ENCODE results near the gene EFHC1. TPM values are rescaled to one million over a fixed set of nuclear protein-coding genes. Genes with fewer than 3 reads are reported as not detected.
A peak's percentile ranks its signal among the peaks of the same experiment; 100 is the strongest.

Gene EFHC1
- total RNA-seq, 1 experiment from 2014 or later = 13.2 TPM

DNA sequence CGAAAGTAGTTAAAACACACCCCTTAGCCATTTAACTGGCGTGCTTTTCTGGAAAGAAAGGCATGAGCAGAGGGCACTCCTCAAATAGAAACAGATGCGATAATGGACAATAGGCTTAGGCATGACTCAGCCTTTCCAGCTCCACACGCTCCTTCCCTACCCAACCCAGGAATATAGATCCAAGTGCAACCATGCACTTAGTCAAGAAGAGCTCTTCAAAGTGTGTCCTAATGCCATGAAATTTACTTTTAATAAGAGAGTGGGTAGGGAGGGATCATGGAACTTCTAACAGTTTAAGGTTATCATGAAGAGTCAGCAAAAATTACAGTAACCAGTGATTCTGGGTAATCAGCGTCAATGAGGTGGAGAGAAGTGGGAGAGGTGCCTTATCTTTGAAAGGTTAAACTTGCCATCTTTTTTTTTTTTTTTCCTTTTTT, 2.4 kb upstream of the EFHC1 start:
- no peaks in the 10 kb centered on the region for H4K20me1 ChIP-seq (ENCODE audit: control insufficient read depth, insufficient read depth, insufficient read length)
- H3K23me2 ChIP-seq (ENCODE audit: insufficient read length, low read depth, low read length, poor library complexity, severe bottlenecking) = peaks cover 15% of the 10 kb centered on the region
- no peak overlapping the region for H3K14ac ChIP-seq (ENCODE audit: insufficient read depth, low read length)
- H2BK5ac ChIP-seq (ENCODE audit: insufficient read length, low read length) = no peak overlapping the region
- peak overlapping the region in 1 of 3 experiments; percentile 62; a peak in 3 of 7 replicates for H3K27ac Mint-ChIP-seq
- WGBS (ENCODE audit: extremely low coverage, insufficient read length, low lambda C conversion rate) = no CpG with 5 or more reads among the region's 5 CpGs
- TF ChIP-seq, protein P1, sequence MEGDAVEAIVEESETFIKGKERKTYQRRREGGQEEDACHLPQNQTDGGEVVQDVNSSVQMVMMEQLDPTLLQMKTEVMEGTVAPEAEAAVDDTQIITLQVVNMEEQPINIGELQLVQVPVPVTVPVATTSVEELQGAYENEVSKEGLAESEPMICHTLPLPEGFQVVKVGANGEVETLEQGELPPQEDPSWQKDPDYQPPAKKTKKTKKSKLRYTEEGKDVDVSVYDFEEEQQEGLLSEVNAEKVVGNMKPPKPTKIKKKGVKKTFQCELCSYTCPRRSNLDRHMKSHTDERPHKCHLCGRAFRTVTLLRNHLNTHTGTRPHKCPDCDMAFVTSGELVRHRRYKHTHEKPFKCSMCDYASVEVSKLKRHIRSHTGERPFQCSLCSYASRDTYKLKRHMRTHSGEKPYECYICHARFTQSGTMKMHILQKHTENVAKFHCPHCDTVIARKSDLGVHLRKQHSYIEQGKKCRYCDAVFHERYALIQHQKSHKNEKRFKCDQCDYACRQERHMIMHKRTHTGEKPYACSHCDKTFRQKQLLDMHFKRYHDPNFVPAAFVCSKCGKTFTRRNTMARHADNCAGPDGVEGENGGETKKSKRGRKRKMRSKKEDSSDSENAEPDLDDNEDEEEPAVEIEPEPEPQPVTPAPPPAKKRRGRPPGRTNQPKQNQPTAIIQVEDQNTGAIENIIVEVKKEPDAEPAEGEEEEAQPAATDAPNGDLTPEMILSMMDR (conservative IDR thresholded peaks at IDR 0.05) = no peak
- H3K36me3 Mint-ChIP-seq (ENCODE audit: insufficient read depth in 1 of 3, low read depth in 3 of 3) = no peaks in the 10 kb centered on the region
- no peak overlapping the region for H4K5ac ChIP-seq (ENCODE audit: insufficient read length, low read depth, low read length)
- no peak overlapping the region for H3K23ac ChIP-seq (ENCODE audit: insufficient read length, low read depth, low read length)
- H3K27me3 ChIP-seq (ENCODE audit: insufficient read depth, low read length) = no peaks in the 10 kb centered on the region
- no peak overlapping the region for H4K8ac ChIP-seq (replicated peaks; ENCODE audit: insufficient read length, low read depth, low read length)
- H3K9me3 Mint-ChIP-seq = no peaks in the 10 kb centered on the region
- no peak overlapping the region for H3K56ac ChIP-seq (ENCODE audit: insufficient read length, low read depth, low read length)
- no peak overlapping the region for H4K91ac ChIP-seq (ENCODE audit: insufficient read length, low read depth, low read length)
- H2AFZ ChIP-seq (ENCODE audit: low read length) = no peak overlapping the region
- H3K9ac ChIP-seq (ENCODE audit: extremely low read depth, insufficient read length, low read length) = no peak overlapping the region
- H3K79me2 ChIP-seq (ENCODE audit: insufficient read depth, low read length) = no peaks in the 10 kb centered on the region
- no peak overlapping the region for H3K4me2 ChIP-seq (ENCODE audit: insufficient read depth, insufficient read length, low read length)
- no peak overlapping the region for H2BK12ac ChIP-seq (ENCODE audit: insufficient read length, low read depth, low read length)
- H3K4me1 Mint-ChIP-seq = peaks cover 14 to 18% of the 10 kb centered on the region in 2 experiments
- no peaks in the 10 kb centered on the region for H3K79me1 ChIP-seq (ENCODE audit: insufficient read depth, low read depth, low read length, poor library complexity, severe bottlenecking)
- H3K4me1 ChIP-seq (ENCODE audit: insufficient read depth, low read length) = no peaks in the 10 kb centered on the region
- no peak overlapping the region for H3K18ac ChIP-seq (ENCODE audit: insufficient read length, low read depth, low read length)
- no peak overlapping the region for H3T11ph ChIP-seq (ENCODE audit: low read length)
- H3K27ac ChIP-seq (ENCODE audit: insufficient read length, low read depth, low read length) = no peak overlapping the region
- no peak overlapping the region for H3K4ac ChIP-seq (ENCODE audit: low read depth, low read length)
- DNase-seq = no peak
- peaks cover under 1% of the 10 kb centered on the region; the same call in 1 of the 2 replicates for H3K27me3 Mint-ChIP-seq (ENCODE audit: low read depth)
- H2BK120ac ChIP-seq (ENCODE audit: low read depth, low read length, poor library complexity, severe bottlenecking) = no peak overlapping the region
- H2AK5ac ChIP-seq (ENCODE audit: insufficient read length, low read length) = no peak overlapping the region
- no peak overlapping the region for H3K4me3 Mint-ChIP-seq
- no peak overlapping the region for H2BK15ac ChIP-seq (ENCODE audit: low read depth, low read length)
- no peak overlapping the region for H2BK20ac ChIP-seq (ENCODE audit: low read depth, low read length, poor library complexity, severe bottlenecking)
- H3K9me3 ChIP-seq (ENCODE audit: control insufficient read depth, low read depth, low read length) = no peaks in the 10 kb centered on the region

Data from H9 (cell line).